ENCODE measurements around the gene ADGRG3. TPM values are rescaled to one million over a fixed set of nuclear protein-coding genes. Genes with fewer than 3 reads are reported as not detected.

ADGRG3 gene
- total and polyA plus RNA-seq, 9 of the 15 experiments (the other 6 are each of a cell fraction or from before 2014, with no cell fraction given): 0.09 to 0.52 (median 0.14) TPM; not detected in 3

DNA sequence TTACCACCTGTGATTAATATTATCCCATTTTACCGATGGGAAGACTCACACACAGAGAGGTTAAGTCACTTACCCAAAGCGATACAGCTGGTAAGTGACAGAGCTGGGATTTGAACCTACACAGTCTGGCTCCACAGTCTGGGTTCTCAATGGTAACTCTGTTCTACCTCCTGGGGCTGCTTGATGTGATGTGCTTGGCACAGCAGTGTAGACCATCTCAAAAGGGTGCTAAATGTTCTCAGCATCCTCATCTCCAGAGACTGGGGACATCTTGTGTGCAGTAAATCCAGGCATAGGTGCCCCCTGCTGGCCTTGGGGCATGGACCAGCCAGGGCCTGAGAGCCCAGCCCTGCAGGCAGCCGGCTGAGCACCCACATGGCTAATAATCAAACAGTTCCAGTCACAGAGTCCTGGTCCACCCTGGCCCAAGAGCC lies 52.1 kb downstream of the ADGRG3 start (continued):
- TF ChIP-seq, protein P1, sequence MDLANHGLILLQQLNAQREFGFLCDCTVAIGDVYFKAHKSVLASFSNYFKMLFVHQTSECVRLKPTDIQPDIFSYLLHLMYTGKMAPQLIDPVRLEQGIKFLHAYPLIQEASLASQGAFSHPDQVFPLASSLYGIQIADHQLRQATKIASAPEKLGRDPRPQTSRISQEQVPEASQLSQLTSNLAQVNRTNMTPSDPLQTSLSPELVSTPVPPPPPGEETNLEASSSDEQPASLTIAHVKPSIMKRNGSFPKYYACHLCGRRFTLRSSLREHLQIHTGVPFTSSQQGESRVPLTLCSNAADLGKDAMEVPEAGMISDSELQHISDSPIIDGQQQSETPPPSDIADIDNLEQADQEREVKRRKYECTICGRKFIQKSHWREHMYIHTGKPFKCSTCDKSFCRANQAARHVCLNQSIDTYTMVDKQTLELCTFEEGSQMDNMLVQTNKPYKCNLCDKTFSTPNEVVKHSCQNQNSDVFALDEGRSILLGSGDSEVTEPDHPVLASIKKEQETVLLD (IDR thresholded peaks at IDR 0.05): no peak
- TF ChIP-seq MECOM (CRISPR knock-in tag; IDR thresholded peaks at IDR 0.05) (no peak), DDX20 (tag; IDR thresholded peaks at IDR 0.05; ENCODE audit: low read depth) (no peak), KHSRP (IDR thresholded peaks at IDR 0.05) (no peak), ZNF324 (CRISPR knock-in tag; IDR thresholded peaks at IDR 0.05) (no peak), RFX1 (IDR thresholded peaks at IDR 0.05) (no peak), SNIP1 (IDR thresholded peaks at IDR 0.05; ENCODE audit: low read depth) (no peak), SETDB1 (IDR thresholded peaks at IDR 0.05; ENCODE audit: low read length) (no peak), ILF3 (IDR thresholded peaks at IDR 0.05; ENCODE audit: borderline replicate concordance) (no peak), ZNF282 (CRISPR knock-in tag; IDR thresholded peaks at IDR 0.05) (no peak), ZNF717 (CRISPR knock-in tag; IDR thresholded peaks at IDR 0.05) (no peak), TAF9B (IDR thresholded peaks at IDR 0.05; ENCODE audit: partially characterized antibody) (no peak), ZC3H11A (IDR thresholded peaks at IDR 0.05; ENCODE audit: low read depth, low read length) (no peak), BRD4 (IDR thresholded peaks at IDR 0.05) (no peak), SMAD2 (IDR thresholded peaks at IDR 0.05; ENCODE audit: low read depth, low read length) (no peak), POU5F1 (IDR thresholded peaks at IDR 0.05; ENCODE audit: borderline replicate concordance, low read depth, low read length, partially characterized antibody) (no peak), ZBTB7A (IDR thresholded peaks at IDR 0.05; ENCODE audit: borderline replicate concordance, control insufficient read depth, low read depth, low read length) (no peak), ELF1 (tag; IDR thresholded peaks at IDR 0.05) (no peak)
- TF ChIP-seq, protein P2, sequence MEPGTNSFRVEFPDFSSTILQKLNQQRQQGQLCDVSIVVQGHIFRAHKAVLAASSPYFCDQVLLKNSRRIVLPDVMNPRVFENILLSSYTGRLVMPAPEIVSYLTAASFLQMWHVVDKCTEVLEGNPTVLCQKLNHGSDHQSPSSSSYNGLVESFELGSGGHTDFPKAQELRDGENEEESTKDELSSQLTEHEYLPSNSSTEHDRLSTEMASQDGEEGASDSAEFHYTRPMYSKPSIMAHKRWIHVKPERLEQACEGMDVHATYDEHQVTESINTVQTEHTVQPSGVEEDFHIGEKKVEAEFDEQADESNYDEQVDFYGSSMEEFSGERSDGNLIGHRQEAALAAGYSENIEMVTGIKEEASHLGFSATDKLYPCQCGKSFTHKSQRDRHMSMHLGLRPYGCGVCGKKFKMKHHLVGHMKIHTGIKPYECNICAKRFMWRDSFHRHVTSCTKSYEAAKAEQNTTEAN (CRISPR knock-in tag; IDR thresholded peaks at IDR 0.05): no peak
- TF ChIP-seq, protein P3, sequence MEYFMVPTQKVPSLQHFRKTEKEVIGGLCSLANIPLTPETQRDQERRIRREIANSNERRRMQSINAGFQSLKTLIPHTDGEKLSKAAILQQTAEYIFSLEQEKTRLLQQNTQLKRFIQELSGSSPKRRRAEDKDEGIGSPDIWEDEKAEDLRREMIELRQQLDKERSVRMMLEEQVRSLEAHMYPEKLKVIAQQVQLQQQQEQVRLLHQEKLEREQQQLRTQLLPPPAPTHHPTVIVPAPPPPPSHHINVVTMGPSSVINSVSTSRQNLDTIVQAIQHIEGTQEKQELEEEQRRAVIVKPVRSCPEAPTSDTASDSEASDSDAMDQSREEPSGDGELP (CRISPR knock-in tag; IDR thresholded peaks at IDR 0.05; ENCODE audit: borderline replicate concordance): peak; percentile 29; the same call in 1 of the 2 replicates
- TF ChIP-seq, protein P4, sequence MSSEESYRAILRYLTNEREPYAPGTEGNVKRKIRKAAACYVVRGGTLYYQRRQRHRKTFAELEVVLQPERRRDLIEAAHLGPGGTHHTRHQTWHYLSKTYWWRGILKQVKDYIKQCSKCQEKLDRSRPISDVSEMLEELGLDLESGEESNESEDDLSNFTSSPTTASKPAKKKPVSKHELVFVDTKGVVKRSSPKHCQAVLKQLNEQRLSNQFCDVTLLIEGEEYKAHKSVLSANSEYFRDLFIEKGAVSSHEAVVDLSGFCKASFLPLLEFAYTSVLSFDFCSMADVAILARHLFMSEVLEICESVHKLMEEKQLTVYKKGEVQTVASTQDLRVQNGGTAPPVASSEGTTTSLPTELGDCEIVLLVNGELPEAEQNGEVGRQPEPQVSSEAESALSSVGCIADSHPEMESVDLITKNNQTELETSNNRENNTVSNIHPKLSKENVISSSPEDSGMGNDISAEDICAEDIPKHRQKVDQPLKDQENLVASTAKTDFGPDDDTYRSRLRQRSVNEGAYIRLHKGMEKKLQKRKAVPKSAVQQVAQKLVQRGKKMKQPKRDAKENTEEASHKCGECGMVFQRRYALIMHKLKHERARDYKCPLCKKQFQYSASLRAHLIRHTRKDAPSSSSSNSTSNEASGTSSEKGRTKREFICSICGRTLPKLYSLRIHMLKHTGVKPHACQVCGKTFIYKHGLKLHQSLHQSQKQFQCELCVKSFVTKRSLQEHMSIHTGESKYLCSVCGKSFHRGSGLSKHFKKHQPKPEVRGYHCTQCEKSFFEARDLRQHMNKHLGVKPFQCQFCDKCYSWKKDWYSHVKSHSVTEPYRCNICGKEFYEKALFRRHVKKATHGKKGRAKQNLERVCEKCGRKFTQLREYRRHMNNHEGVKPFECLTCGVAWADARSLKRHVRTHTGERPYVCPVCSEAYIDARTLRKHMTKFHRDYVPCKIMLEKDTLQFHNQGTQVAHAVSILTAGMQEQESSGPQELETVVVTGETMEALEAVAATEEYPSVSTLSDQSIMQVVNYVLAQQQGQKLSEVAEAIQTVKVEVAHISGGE (CRISPR knock-in tag; IDR thresholded peaks at IDR 0.05): no peak
- TF ChIP-seq, protein P5, sequence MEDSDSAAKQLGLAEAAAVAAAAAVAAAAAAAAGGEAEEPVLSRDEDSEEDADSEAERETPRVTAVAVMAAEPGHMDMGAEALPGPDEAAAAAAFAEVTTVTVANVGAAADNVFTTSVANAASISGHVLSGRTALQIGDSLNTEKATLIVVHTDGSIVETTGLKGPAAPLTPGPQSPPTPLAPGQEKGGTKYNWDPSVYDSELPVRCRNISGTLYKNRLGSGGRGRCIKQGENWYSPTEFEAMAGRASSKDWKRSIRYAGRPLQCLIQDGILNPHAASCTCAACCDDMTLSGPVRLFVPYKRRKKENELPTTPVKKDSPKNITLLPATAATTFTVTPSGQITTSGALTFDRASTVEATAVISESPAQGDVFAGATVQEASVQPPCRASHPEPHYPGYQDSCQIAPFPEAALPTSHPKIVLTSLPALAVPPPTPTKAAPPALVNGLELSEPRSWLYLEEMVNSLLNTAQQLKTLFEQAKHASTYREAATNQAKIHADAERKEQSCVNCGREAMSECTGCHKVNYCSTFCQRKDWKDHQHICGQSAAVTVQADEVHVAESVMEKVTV (CRISPR knock-in tag; IDR thresholded peaks at IDR 0.05): peak; percentile 74
